GM18526 (cell line): ENCODE results near the gene AMACR.

Experiments
- POLR2A ChIP-seq: IDR thresholded peaks from 3 replicates; pipeline ENCODE4 v1.6.1; 2011; ENCODE audit not compliant: insufficient read length; ENCODE audit errors: extremely low read depth

Gene AMACR

GRCh38 chr5:34020726-34021125, 12.9 kb upstream of the AMACR start:
- TF ChIP-seq POLR2A, result no peak

GRCh38 chr5:34017254-34017653, 9.4 kb upstream of the AMACR start:
- TF ChIP-seq POLR2A, result no peak

GRCh38 chr5:34016750-34017149, 8.9 kb upstream of the AMACR start:
- TF ChIP-seq POLR2A, result no peak

- TF ChIP-seq POLR2A, result no peak
Measured at GRCh38 chr5:34016222-34016621, 8.4 kb upstream of the AMACR start.

- no peak for TF ChIP-seq POLR2A
Measured at GRCh38 chr5:34015120-34015822, 7.4 kb upstream of the AMACR start.

- no peak for TF ChIP-seq POLR2A
Measured at GRCh38 chr5:34014626-34015025, 6.8 kb upstream of the AMACR start.

GRCh38 chr5:34013547-34013946, 5.7 kb upstream of the AMACR start:
- no peak for TF ChIP-seq POLR2A

GRCh38 chr5:34012791-34013190, 4.9 kb upstream of the AMACR start:
- TF ChIP-seq POLR2A, result no peak

GRCh38 chr5:34011536-34011935, 3.7 kb upstream of the AMACR start:
- TF ChIP-seq POLR2A, result no peak

GRCh38 chr5:34009610-34010009, 1.8 kb upstream of the AMACR start:
- no peak for TF ChIP-seq POLR2A

- TF ChIP-seq POLR2A, result no peak
Measured at GRCh38 chr5:34008802-34009201, 952 bp upstream of the AMACR start.

- no peak for TF ChIP-seq POLR2A
Measured at GRCh38 chr5:34007201-34007620, 639 bp downstream of the AMACR start.

- no peak for TF ChIP-seq POLR2A
Measured at GRCh38 chr5:34005681-34006080, 2.2 kb downstream of the AMACR start.

- no peak for TF ChIP-seq POLR2A
Measured at GRCh38 chr5:34005211-34005610, 2.6 kb downstream of the AMACR start.

GRCh38 chr5:34003941-34004340, 3.9 kb downstream of the AMACR start:
- TF ChIP-seq POLR2A, result no peak

- no peak for TF ChIP-seq POLR2A
Measured at GRCh38 chr5:34002629-34003328, 5.1 kb downstream of the AMACR start.
